Keratinocyte (primary cell): ENCODE results near the gene MFN1. TPM values are rescaled to one million over a fixed set of nuclear protein-coding genes. Genes with fewer than 3 reads are reported as not detected.

ENCODE experiments used
- DNase-seq: peaks from one replicate; pipeline ENCODE4 v3.0.0-alpha.2; 2011; ENCODE audit warnings: low read depth, missing footprints, low spot score
- FAIRE-seq: peaks from 2 replicates; lab custom pipeline; 2011; peaks lifted over from hg19 to GRCh38; lab: Jason Lieb, UNC
- H2AFZ ChIP-seq: 2 replicates; pipeline ENCODE4 v1.6.0; 2012; ENCODE audit warnings: low read length, control low read depth, inconsistent platforms; ENCODE audit not compliant: control insufficient read depth
- H3K27ac ChIP-seq: 2 replicates; pipeline ENCODE4 v1.5.1; 2011; ENCODE audit warnings: low read length; ENCODE audit not compliant: control insufficient read depth, insufficient read depth
- H3K27me3 ChIP-seq: 3 replicates; pipeline ENCODE4 v1.6.0; 2011; ENCODE audit warnings: low read length; ENCODE audit not compliant: control insufficient read depth, insufficient read depth; ENCODE audit errors: extremely low read depth
- H3K36me3 ChIP-seq, 2 experiments: 2 replicates in 1 of 2; 3 replicates in 1 of 2; pipeline ENCODE4 v1.5.1; 2011; ENCODE audit warnings: low read length in 2 of 2, mild to moderate bottlenecking in 1 of 2; ENCODE audit not compliant: control insufficient read depth in 2 of 2, insufficient read depth in 2 of 2; ENCODE audit errors: extremely low read depth in 1 of 2
- H3K4me1 ChIP-seq: 3 replicates; pipeline ENCODE4 v1.5.1; 2011; ENCODE audit warnings: low read length; ENCODE audit not compliant: control insufficient read depth, insufficient read depth; ENCODE audit errors: extremely low read depth
- H3K4me2 ChIP-seq: 3 replicates; pipeline ENCODE4 v1.6.0; 2011; ENCODE audit warnings: low read depth, low read length; ENCODE audit not compliant: control insufficient read depth, insufficient read depth; ENCODE audit errors: extremely low read depth
- H3K4me3 ChIP-seq, 3 experiments: fragments of 200-600 bp in 1 of 3; sonication (generic) in 1 of 3; 2 replicates in 2 of 3; 3 replicates in 1 of 3; pipeline ENCODE4 v1.5.1; 2011 to 2016; ENCODE audit warnings: low read length in 3 of 3, mild to moderate bottlenecking in 3 of 3, control low read depth in 2 of 3, inconsistent platforms in 1 of 3, low read depth in 1 of 3, mixed read lengths in 1 of 3, mixed run types in 1 of 3, moderate library complexity in 1 of 3; ENCODE audit not compliant: control insufficient read depth in 2 of 3, insufficient read depth in 2 of 3; ENCODE audit errors: extremely low read depth in 1 of 3
- H3K79me2 ChIP-seq: 2 replicates; pipeline ENCODE4 v1.6.0; 2012; ENCODE audit warnings: low read length; ENCODE audit not compliant: control insufficient read depth, insufficient read depth
- H3K9ac ChIP-seq: 3 replicates; pipeline ENCODE4 v1.6.0; 2011; ENCODE audit warnings: low read length; ENCODE audit not compliant: control insufficient read depth, insufficient read depth; ENCODE audit errors: extremely low read depth
- H3K9me1 ChIP-seq: 3 replicates; pipeline ENCODE4 v1.6.0; 2011; ENCODE audit warnings: low read length; ENCODE audit not compliant: control insufficient read depth, insufficient read depth; ENCODE audit errors: extremely low read depth
- H3K9me3 ChIP-seq: 2 replicates; pipeline ENCODE4 v1.5.1; 2012; ENCODE audit warnings: low read depth, low read length; ENCODE audit not compliant: control insufficient read depth
- H4K20me1 ChIP-seq: 3 replicates; pipeline ENCODE4 v1.6.0; 2011; ENCODE audit warnings: low read length; ENCODE audit not compliant: control insufficient read depth, insufficient read depth; ENCODE audit errors: extremely low read depth
- EZH2 ChIP-seq: IDR thresholded peaks from one replicate; pipeline ENCODE4 v1.6.1; 2012; ENCODE audit warnings: inconsistent platforms, mild to moderate bottlenecking, low read length, moderate library complexity
- dilution Hi-C: fragments of 300-500 bp; cut with MboI; formaldehyde crosslinking; loops from one replicate; pipeline ENCODE4 v1.7.0; 2020; ENCODE audit warnings: low sequenced_read_pairs; ENCODE audit not compliant: extremely low pct_ligation_motif_present
- polyA plus RNA-seq, 5 experiments: library from polyadenylated mRNA; depleted of rRNA in 3 of 5; stranded (reverse) in 3 of 5; stranded (forward) in 1 of 5; unstranded in 1 of 5; fragments of >200 nt; gene quantifications; 1 replicate in 1 of 5; 2 replicates in 3 of 5; 3 replicates in 1 of 5; pipeline versions ENCODE4 v1.2.1 to v1.2.3, GENCODE V29; 2011 to 2012; ENCODE audit warnings: missing spikeins in 2 of 5, low read depth in 1 of 5, low replicate concordance in 1 of 5
- TF ChIP-seq, protein P1 (sequence below), 3 experiments: IDR thresholded peaks in 1 of 3; conservative IDR thresholded peaks in 1 of 3; optimal IDR thresholded peaks in 1 of 3; 2 replicates in 2 of 3; 3 replicates in 1 of 3; pipeline versions ENCODE3 to v1.5.1; 2011; ENCODE audit warnings: low read length in 3 of 3, mild to moderate bottlenecking in 3 of 3, moderate library complexity in 2 of 3, control low read depth in 1 of 3, inconsistent platforms in 1 of 3; ENCODE audit not compliant: insufficient read depth in 2 of 3; ENCODE audit errors: extremely low read depth in 1 of 3

The MFN1 gene
- polyA plus RNA-seq, 1 donor (not counting 4 experiments of a cell fraction or from before 2014, with no cell fraction given), result 50.2 TPM

DNA sequence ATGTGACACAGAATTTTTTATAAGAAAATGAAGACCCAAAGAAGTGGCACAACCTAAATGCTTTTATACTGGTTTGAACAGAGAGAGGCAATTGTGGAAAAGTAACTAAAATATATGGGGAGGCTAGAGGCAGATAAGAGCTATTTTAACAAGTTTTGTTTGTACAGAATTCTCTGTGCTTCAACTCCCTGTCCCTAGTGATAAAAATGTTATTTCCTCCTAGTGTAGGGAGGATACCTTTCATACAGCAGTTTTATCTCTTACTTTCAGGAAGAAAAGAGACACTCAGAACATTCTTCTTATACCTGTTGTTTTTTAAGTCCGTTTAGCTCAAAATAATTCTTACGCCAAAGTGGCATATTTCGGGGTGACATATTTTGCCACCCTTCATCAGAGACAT is 45.9 kb upstream of the MFN1 start:
- Histone ChIP-seq H3K4me3 (no peak overlapping the region), H2AFZ (no peak overlapping the region), H3K9me3 (no peaks in the 10 kb centered on the region), H3K27me3 (no peaks in the 10 kb centered on the region), H3K27ac (no peak overlapping the region), H3K36me3 (no peaks in the 10 kb centered on the region), H4K20me1 (no peaks in the 10 kb centered on the region), H3K4me1 (no peaks in the 10 kb centered on the region), H3K9me1 (no peaks in the 10 kb centered on the region), H3K4me2 (no peak overlapping the region), H3K79me2 (no peaks in the 10 kb centered on the region), H3K9ac (no peak overlapping the region)
- TF ChIP-seq EZH2, result no peak
- TF ChIP-seq, protein P1, sequence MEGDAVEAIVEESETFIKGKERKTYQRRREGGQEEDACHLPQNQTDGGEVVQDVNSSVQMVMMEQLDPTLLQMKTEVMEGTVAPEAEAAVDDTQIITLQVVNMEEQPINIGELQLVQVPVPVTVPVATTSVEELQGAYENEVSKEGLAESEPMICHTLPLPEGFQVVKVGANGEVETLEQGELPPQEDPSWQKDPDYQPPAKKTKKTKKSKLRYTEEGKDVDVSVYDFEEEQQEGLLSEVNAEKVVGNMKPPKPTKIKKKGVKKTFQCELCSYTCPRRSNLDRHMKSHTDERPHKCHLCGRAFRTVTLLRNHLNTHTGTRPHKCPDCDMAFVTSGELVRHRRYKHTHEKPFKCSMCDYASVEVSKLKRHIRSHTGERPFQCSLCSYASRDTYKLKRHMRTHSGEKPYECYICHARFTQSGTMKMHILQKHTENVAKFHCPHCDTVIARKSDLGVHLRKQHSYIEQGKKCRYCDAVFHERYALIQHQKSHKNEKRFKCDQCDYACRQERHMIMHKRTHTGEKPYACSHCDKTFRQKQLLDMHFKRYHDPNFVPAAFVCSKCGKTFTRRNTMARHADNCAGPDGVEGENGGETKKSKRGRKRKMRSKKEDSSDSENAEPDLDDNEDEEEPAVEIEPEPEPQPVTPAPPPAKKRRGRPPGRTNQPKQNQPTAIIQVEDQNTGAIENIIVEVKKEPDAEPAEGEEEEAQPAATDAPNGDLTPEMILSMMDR (optimal IDR thresholded peaks at IDR 0.05 in 1 of 3, IDR thresholded peaks at IDR 0.05 in 1 of 3, conservative IDR thresholded peaks at IDR 0.05 in 1 of 3; ENCODE audit: extremely low read depth in 1 of 3, insufficient read depth in 2 of 3, low read length in 3 of 3), result no peak
- no peak for FAIRE-seq
- dilution Hi-C loops, result no loop called here
- DNase-seq, result no peak

DNA sequence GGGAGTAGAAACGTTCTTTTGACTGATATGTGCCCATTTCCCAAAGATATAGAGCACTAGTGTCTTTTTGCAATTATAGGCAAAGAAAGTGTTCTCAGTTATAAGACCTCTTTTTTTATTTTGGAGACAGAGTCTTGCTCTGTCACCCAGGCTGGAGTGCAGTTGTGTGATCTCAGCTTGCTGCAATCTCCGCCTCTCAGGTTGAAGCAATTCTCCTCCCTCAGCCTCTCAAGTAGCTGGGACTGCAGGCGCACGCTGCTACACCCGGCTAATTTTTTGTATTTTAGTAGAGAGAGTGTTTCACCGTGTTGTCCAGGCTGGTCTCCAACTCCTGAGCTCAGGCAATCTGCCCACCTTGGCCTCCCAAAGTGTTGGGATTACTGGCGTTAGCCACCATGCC is 45.4 kb upstream of the MFN1 start:
- no peak for TF ChIP-seq EZH2
- TF ChIP-seq, protein P1 (optimal IDR thresholded peaks at IDR 0.05 in 1 of 3, IDR thresholded peaks at IDR 0.05 in 1 of 3, conservative IDR thresholded peaks at IDR 0.05 in 1 of 3; ENCODE audit: extremely low read depth in 1 of 3, insufficient read depth in 2 of 3, low read length in 3 of 3), result no peak
- Histone ChIP-seq H3K36me3 (no peaks in the 10 kb centered on the region), H3K79me2 (no peaks in the 10 kb centered on the region), H3K9me1 (no peaks in the 10 kb centered on the region), H4K20me1 (no peaks in the 10 kb centered on the region), H3K27me3 (no peaks in the 10 kb centered on the region), H2AFZ (no peak overlapping the region), H3K9ac (no peak overlapping the region), H3K4me1 (no peaks in the 10 kb centered on the region), H3K27ac (no peak overlapping the region), H3K9me3 (no peaks in the 10 kb centered on the region), H3K4me3 (no peak overlapping the region), H3K4me2 (no peak overlapping the region)
- no peak for DNase-seq
- FAIRE-seq, result no peak
- dilution Hi-C loops, result no loop called here
